ENCODE measurements around the gene RPL27.
"Not testable (repeated sequence)": the region's sequence is repeated elsewhere in the genome, so short reads cannot be mapped to it uniquely, and the experiment has no call there.

RPL27 gene

GRCh38 chr17:42997984-42998938 is at the start of gene RPL27:
Gene RPL27 (plus strand): TSS chr17:42998419. CDS start chr17:42998751, 332 bp downstream.
- DNase-seq = peak; percentile 53

- DNase-seq = no peak
Observed at GRCh38 chr17:42950044-42950783, 48.0 kb upstream of the RPL27 start.

- DNase-seq = no peak
Observed at GRCh38 chr17:42953669-42954068, 44.5 kb upstream of the RPL27 start.

- peak; percentile 46 for DNase-seq
Observed at GRCh38 chr17:42964161-42964932, 33.9 kb upstream of the RPL27 start, which contains the start of gene AARSD1. Gene AARSD1 (minus strand): TSS chr17:42964454. CDS start chr17:42964440, 14 bp downstream.

GRCh38 chr17:42967925-42968324 is 30.3 kb upstream of the RPL27 start:
- DNase-seq = no peak

GRCh38 chr17:42969001-42969581 is 29.1 kb upstream of the RPL27 start:
- DNase-seq = no peak

- no peak for DNase-seq
Observed at GRCh38 chr17:42971589-42971988, 26.6 kb upstream of the RPL27 start.

GRCh38 chr17:42973323-42973722 is 24.9 kb upstream of the RPL27 start:
- not testable (repeated sequence) for DNase-seq

GRCh38 chr17:42975265-42975664 is 23.0 kb upstream of the RPL27 start:
- DNase-seq = no peak

- DNase-seq = not testable (repeated sequence)
Observed at GRCh38 chr17:42975701-42976100, 22.5 kb upstream of the RPL27 start.

- DNase-seq = peak; percentile 45
Observed at GRCh38 chr17:42979511-42980273, 18.5 kb upstream of the RPL27 start, which contains the start of gene PTGES3L. Gene PTGES3L (minus strand): TSS chr17:42980080. CDS start chr17:42980053, 27 bp downstream.

- peak; percentile 79 for DNase-seq
Observed at GRCh38 chr17:42980274-42980765, 17.9 kb upstream of the RPL27 start, which contains the start of gene RUNDC1. Gene RUNDC1 (plus strand): TSS chr17:42980565. CDS start chr17:42980577, 12 bp downstream.

GRCh38 chr17:42980766-42981397 is 17.3 kb upstream of the RPL27 start:
- DNase-seq = peak; percentile 33

GRCh38 chr17:42982266-42982665 is 16.0 kb upstream of the RPL27 start:
- DNase-seq = no peak

- no peak for DNase-seq
Observed at GRCh38 chr17:42985225-42985624, 13.0 kb upstream of the RPL27 start.

GRCh38 chr17:42989141-42989540 is 9.1 kb upstream of the RPL27 start:
- DNase-seq = no peak

- no peak for DNase-seq
Observed at GRCh38 chr17:42989726-42990652, 8.2 kb upstream of the RPL27 start.

- no peak for DNase-seq
Observed at GRCh38 chr17:42991471-42991870, 6.7 kb upstream of the RPL27 start.

GRCh38 chr17:42992872-42993271 is 5.3 kb upstream of the RPL27 start:
- no peak for DNase-seq

- DNase-seq = not testable (repeated sequence)
Observed at GRCh38 chr17:42993913-42994312, 4.3 kb upstream of the RPL27 start.

Measured in 8988T (cell line).